Measurements from ENCODE around the gene UCK1.

GRCh38 chr9:131516930-131517329, 14.1 kb downstream of the UCK1 start:
- TF ChIP-seq CTCF (IDR thresholded peaks at IDR 0.05; ENCODE audit: low read depth, low read length) (no peak), EZH2phosphoT487 (IDR thresholded peaks at IDR 0.05; ENCODE audit: low read depth) (no peak)

All from OCI-LY3 (cell line).